Panc1 (cell line): ENCODE measurements around the gene OR8A1. TPM values are rescaled to one million over a fixed set of nuclear protein-coding genes. Genes with fewer than 3 reads are reported as not detected.

ENCODE experiments used
- ATAC-seq: fragments of 200-7000 bp; cut with Tn5 transposase; 2 replicates; pipeline ENCODE4 v1.9.1; 2020; ENCODE audit warnings: mild to moderate bottlenecking, moderate library complexity
- BruUV-seq: library from RNA; stranded (reverse); fragments of 400-500 nt; replicated peaks from 2 replicates; lab custom pipeline; 2021; lab: Mats Ljungman, UMichigan
- CTCF ChIA-PET: fragments of 300-600 bp; sonication (Branson Sonifier 250); formaldehyde crosslinking; loops from one replicate; lab custom pipeline; 2022; ENCODE audit warnings: antibody characterized with exemption; lab: Charles Lee
- POLR2A ChIA-PET: fragments of 300-600 bp; sonication (Branson Sonifier 250); formaldehyde crosslinking; loops from one replicate; lab custom pipeline; 2022; ENCODE audit warnings: antibody characterized with exemption; lab: Charles Lee
- DNase-seq: peaks from one replicate; pipeline ENCODE4 v3.0.0-alpha.2; 2010; ENCODE audit warnings: low read depth, low spot score
- H3K27ac ChIP-seq: 2 replicates; pipeline ENCODE4 v1.5.1; 2011; ENCODE audit warnings: mild to moderate bottlenecking, low read length, inconsistent platforms
- H3K27me3 ChIP-seq: fragments of 200-500 bp; sonication (Bioruptor generic); 2 replicates; pipeline ENCODE4 v1.6.0; 2014; ENCODE audit warnings: low read length, inconsistent platforms; ENCODE audit not compliant: control insufficient read depth, insufficient read depth
- H3K36me3 ChIP-seq: fragments of 200-500 bp; sonication (Bioruptor generic); 2 replicates; pipeline ENCODE4 v1.5.1; 2014; ENCODE audit warnings: inconsistent platforms, mild to moderate bottlenecking, low read length, moderate library complexity; ENCODE audit not compliant: control insufficient read depth, insufficient read depth
- H3K4me1 ChIP-seq: 2 replicates; pipeline ENCODE4 v1.5.1; 2011; ENCODE audit warnings: inconsistent platforms, mild to moderate bottlenecking, low read length, moderate library complexity; ENCODE audit not compliant: control insufficient read depth, insufficient read depth
- H3K4me3 ChIP-seq, 2 experiments: 2 replicates each; pipeline ENCODE4 v1.5.1; 2011 to 2012; ENCODE audit warnings: low read depth in 2 of 2, low read length in 2 of 2, mild to moderate bottlenecking in 2 of 2, inconsistent platforms in 1 of 2, moderate library complexity in 1 of 2
- H3K9me3 ChIP-seq: fragments of 200-500 bp; sonication (Bioruptor generic); 2 replicates; pipeline ENCODE4 v1.5.1; 2014; ENCODE audit warnings: low read depth, mild to moderate bottlenecking, inconsistent platforms, low read length, moderate library complexity; ENCODE audit not compliant: control insufficient read depth, insufficient read depth
- POLR2AphosphoS5 ChIP-seq: IDR thresholded peaks from 2 replicates; pipeline ENCODE4 v1.6.1; 2012; ENCODE audit warnings: mild to moderate bottlenecking, low read depth, low read length, moderate library complexity
- SIN3A ChIP-seq: IDR thresholded peaks from 2 replicates; pipeline ENCODE4 v1.6.1; 2012; ENCODE audit warnings: low read depth, mild to moderate bottlenecking, low read length, moderate library complexity, borderline replicate concordance; ENCODE audit not compliant: insufficient read depth
- TCF7L2 ChIP-seq: IDR thresholded peaks from 2 replicates; pipeline ENCODE4 v1.6.1; 2011; ENCODE audit warnings: mild to moderate bottlenecking, low read depth, low read length, inconsistent platforms
- in situ Hi-C: cut with HindIII; loops from 2 replicates; pipeline ENCODE4 v1.10.0; 2016; ENCODE audit warnings: low sequenced_read_pairs, low pct_unique_long_range_greater_than_20kb
- intact Hi-C: fragments of 100-400 bp; cut with micrococcal nuclease; formaldehyde crosslinking; loops from one replicate; pipeline ENCODE4 v1.10.0; 2022; ENCODE audit not compliant: unreplicated experiment
- total RNA-seq: library from RNA; stranded (reverse); gene quantifications from one replicate; pipeline ENCODE4 v1.2.1, GENCODE V29; 2021; ENCODE audit not compliant: unreplicated experiment
- TF ChIP-seq, protein P1 (sequence below): fragments of 450-650 bp; IDR thresholded peaks from 2 replicates; pipeline ENCODE4 v1.5.1; 2017; ENCODE audit warnings: mild to moderate bottlenecking
- TF ChIP-seq, protein P2 (sequence below), 2 experiments: IDR thresholded peaks; 2 replicates each; pipeline ENCODE4 v1.6.1; 2011 to 2012; ENCODE audit warnings: low read depth in 2 of 2, control low read depth in 1 of 2, low read length in 1 of 2, mild to moderate bottlenecking in 1 of 2, moderate library complexity in 1 of 2; ENCODE audit not compliant: insufficient read depth in 1 of 2

OR8A1 gene
- total RNA-seq, 1 experiment from 2014 or later, result not detected

GRCh38 chr11:124577716-124578427 is 8.1 kb downstream of the OR8A1 start:
- in situ Hi-C loops, result no loop called here
- CTCF ChIA-PET, result no interaction called here
- intact Hi-C loops, result no loop called here

GRCh38 chr11:124578761-124579160 is 9.0 kb downstream of the OR8A1 start:
- no TSS peak for BruUV-seq
- Histone ChIP-seq H3K27me3 (no peaks in the 10 kb centered on the region; the same call in 1 of the 2 replicates), H3K9me3 (no peaks in the 10 kb centered on the region), H3K36me3 (no peaks in the 10 kb centered on the region), H3K4me1 (no peaks in the 10 kb centered on the region), H3K4me3 (no peak overlapping the region), H3K27ac (no peak overlapping the region)
- DNase-seq (no peak), ATAC-seq (no peak)
- ChIA-PET CTCF (interaction anchor here (0.6 kb wide), 1 partner anchor 28 kb away, joined by 5 read pairs; no protein-coding TSS in a partner anchor), POLR2A (no interaction called here)
- intact Hi-C loops, result no loop called here
- in situ Hi-C loops, result no loop called here
- TF ChIP-seq POLR2AphosphoS5, result no peak
- TF ChIP-seq TCF7L2, result no peak
- no peak for TF ChIP-seq SIN3A
- TF ChIP-seq, protein P1, sequence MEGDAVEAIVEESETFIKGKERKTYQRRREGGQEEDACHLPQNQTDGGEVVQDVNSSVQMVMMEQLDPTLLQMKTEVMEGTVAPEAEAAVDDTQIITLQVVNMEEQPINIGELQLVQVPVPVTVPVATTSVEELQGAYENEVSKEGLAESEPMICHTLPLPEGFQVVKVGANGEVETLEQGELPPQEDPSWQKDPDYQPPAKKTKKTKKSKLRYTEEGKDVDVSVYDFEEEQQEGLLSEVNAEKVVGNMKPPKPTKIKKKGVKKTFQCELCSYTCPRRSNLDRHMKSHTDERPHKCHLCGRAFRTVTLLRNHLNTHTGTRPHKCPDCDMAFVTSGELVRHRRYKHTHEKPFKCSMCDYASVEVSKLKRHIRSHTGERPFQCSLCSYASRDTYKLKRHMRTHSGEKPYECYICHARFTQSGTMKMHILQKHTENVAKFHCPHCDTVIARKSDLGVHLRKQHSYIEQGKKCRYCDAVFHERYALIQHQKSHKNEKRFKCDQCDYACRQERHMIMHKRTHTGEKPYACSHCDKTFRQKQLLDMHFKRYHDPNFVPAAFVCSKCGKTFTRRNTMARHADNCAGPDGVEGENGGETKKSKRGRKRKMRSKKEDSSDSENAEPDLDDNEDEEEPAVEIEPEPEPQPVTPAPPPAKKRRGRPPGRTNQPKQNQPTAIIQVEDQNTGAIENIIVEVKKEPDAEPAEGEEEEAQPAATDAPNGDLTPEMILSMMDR, result no peak
- TF ChIP-seq, protein P2, sequence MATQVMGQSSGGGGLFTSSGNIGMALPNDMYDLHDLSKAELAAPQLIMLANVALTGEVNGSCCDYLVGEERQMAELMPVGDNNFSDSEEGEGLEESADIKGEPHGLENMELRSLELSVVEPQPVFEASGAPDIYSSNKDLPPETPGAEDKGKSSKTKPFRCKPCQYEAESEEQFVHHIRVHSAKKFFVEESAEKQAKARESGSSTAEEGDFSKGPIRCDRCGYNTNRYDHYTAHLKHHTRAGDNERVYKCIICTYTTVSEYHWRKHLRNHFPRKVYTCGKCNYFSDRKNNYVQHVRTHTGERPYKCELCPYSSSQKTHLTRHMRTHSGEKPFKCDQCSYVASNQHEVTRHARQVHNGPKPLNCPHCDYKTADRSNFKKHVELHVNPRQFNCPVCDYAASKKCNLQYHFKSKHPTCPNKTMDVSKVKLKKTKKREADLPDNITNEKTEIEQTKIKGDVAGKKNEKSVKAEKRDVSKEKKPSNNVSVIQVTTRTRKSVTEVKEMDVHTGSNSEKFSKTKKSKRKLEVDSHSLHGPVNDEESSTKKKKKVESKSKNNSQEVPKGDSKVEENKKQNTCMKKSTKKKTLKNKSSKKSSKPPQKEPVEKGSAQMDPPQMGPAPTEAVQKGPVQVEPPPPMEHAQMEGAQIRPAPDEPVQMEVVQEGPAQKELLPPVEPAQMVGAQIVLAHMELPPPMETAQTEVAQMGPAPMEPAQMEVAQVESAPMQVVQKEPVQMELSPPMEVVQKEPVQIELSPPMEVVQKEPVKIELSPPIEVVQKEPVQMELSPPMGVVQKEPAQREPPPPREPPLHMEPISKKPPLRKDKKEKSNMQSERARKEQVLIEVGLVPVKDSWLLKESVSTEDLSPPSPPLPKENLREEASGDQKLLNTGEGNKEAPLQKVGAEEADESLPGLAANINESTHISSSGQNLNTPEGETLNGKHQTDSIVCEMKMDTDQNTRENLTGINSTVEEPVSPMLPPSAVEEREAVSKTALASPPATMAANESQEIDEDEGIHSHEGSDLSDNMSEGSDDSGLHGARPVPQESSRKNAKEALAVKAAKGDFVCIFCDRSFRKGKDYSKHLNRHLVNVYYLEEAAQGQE (IDR thresholded peaks at IDR 0.05; ENCODE audit: insufficient read depth in 1 of 2, low read depth in 2 of 2, low read length in 1 of 2), result no peak

More at GRCh38 chr11:124577716-124578427, 8.1 kb downstream of the OR8A1 start:
- H3K4me3 ChIP-seq, result no peak overlapping the region
- TF ChIP-seq TCF7L2 (no peak), SIN3A (no peak), POLR2AphosphoS5 (no peak)
- TF ChIP-seq, protein P2 (IDR thresholded peaks at IDR 0.05; ENCODE audit: insufficient read depth in 1 of 2, low read depth in 2 of 2, low read length in 1 of 2), result no peak
- TF ChIP-seq, protein P1, result no peak
- POLR2A ChIA-PET, result no interaction called here
- no peaks in the 10 kb centered on the region for H3K27me3 ChIP-seq
- no peak overlapping the region for H3K27ac ChIP-seq
- no TSS peak for BruUV-seq
- no peak for ATAC-seq
- H3K9me3 ChIP-seq, result no peaks in the 10 kb centered on the region
- no peaks in the 10 kb centered on the region for H3K36me3 ChIP-seq
- no peaks in the 10 kb centered on the region for H3K4me1 ChIP-seq
- DNase-seq, result no peak
